ENCODE data around the gene TNS3. TPM values are rescaled to one million over a fixed set of nuclear protein-coding genes. Genes with fewer than 3 reads are reported as not detected.
"Not testable (repeated sequence)": the region's sequence is repeated elsewhere in the genome, so short reads cannot be mapped to it uniquely, and the experiment has no call there.

Gene TNS3
- total RNA-seq, 1 experiment from 2014 or later = 9.5 TPM

- Histone ChIP-seq H3K23me2 (ENCODE audit: insufficient read length, low read depth, low read length, poor library complexity, severe bottlenecking) (peaks cover 4% of the 10 kb centered on the region), H2BK12ac (ENCODE audit: insufficient read length, low read depth, low read length) (no peak overlapping the region), H3K4ac (ENCODE audit: low read depth, low read length) (no peak overlapping the region), H2BK5ac (ENCODE audit: insufficient read length, low read length) (no peak overlapping the region), H3K14ac (ENCODE audit: insufficient read depth, low read length) (no peak overlapping the region), H3K9ac (ENCODE audit: extremely low read depth, insufficient read length, low read length) (no peak overlapping the region), H4K20me1 (ENCODE audit: control insufficient read depth, insufficient read depth, insufficient read length) (no peaks in the 10 kb centered on the region), H4K8ac (replicated peaks; ENCODE audit: insufficient read length, low read depth, low read length) (no peak overlapping the region), H3K79me1 (ENCODE audit: insufficient read depth, low read depth, low read length, poor library complexity, severe bottlenecking) (no peaks in the 10 kb centered on the region), H2AK5ac (ENCODE audit: insufficient read length, low read length) (no peak overlapping the region), H3T11ph (ENCODE audit: low read length) (no peak overlapping the region), H4K5ac (ENCODE audit: insufficient read length, low read depth, low read length) (no peak overlapping the region), H3K9me3 (ENCODE audit: control insufficient read depth, low read depth, low read length) (no peaks in the 10 kb centered on the region), H3K23ac (ENCODE audit: insufficient read length, low read depth, low read length) (no peak overlapping the region), H3K4me2 (ENCODE audit: insufficient read depth, insufficient read length, low read length) (no peak overlapping the region), H4K91ac (ENCODE audit: insufficient read length, low read depth, low read length) (no peak overlapping the region), H2AFZ (ENCODE audit: low read length) (no peak overlapping the region), H2BK15ac (ENCODE audit: low read depth, low read length) (no peak overlapping the region), H3K27ac (ENCODE audit: insufficient read length, low read depth, low read length) (no peak overlapping the region), H2BK20ac (ENCODE audit: low read depth, low read length, poor library complexity, severe bottlenecking) (no peak overlapping the region), H3K18ac (ENCODE audit: insufficient read length, low read depth, low read length) (no peak overlapping the region), H3K56ac (ENCODE audit: insufficient read length, low read depth, low read length) (no peak overlapping the region), H3K4me1 (ENCODE audit: insufficient read depth, low read length) (peaks cover 9% of the 10 kb centered on the region; the same call in 1 of the 2 replicates), H3K79me2 (ENCODE audit: insufficient read depth, low read length) (no peaks in the 10 kb centered on the region), H3K27me3 (ENCODE audit: insufficient read depth, low read length) (peaks cover 4% of the 10 kb centered on the region; the same call in 1 of the 2 replicates), H2BK120ac (ENCODE audit: low read depth, low read length, poor library complexity, severe bottlenecking) (no peak overlapping the region)
- H3K4me3 Mint-ChIP-seq = no peak overlapping the region
- peaks cover 50% of the 10 kb centered on the region for H3K27me3 Mint-ChIP-seq (ENCODE audit: low read depth)
- peak overlapping the region in 1 of 3 experiments; percentile 17; a peak in 1 of 7 replicates for H3K27ac Mint-ChIP-seq
- WGBS (ENCODE audit: extremely low coverage, insufficient read length, low lambda C conversion rate) = no CpG with 5 or more reads among the region's 3 CpGs
- H3K36me3 Mint-ChIP-seq (ENCODE audit: insufficient read depth in 1 of 3, low read depth in 3 of 3) = peaks cover 0 to 6% (median 0%) of the 10 kb centered on the region in 3 experiments; a peak in 3 of 7 replicates
- H3K4me1 Mint-ChIP-seq = peaks cover 30 to 36% of the 10 kb centered on the region in 2 experiments
- no peak for DNase-seq
- peaks cover 6% of the 10 kb centered on the region in 2 experiments for H3K9me3 Mint-ChIP-seq
- TF ChIP-seq, protein P1, sequence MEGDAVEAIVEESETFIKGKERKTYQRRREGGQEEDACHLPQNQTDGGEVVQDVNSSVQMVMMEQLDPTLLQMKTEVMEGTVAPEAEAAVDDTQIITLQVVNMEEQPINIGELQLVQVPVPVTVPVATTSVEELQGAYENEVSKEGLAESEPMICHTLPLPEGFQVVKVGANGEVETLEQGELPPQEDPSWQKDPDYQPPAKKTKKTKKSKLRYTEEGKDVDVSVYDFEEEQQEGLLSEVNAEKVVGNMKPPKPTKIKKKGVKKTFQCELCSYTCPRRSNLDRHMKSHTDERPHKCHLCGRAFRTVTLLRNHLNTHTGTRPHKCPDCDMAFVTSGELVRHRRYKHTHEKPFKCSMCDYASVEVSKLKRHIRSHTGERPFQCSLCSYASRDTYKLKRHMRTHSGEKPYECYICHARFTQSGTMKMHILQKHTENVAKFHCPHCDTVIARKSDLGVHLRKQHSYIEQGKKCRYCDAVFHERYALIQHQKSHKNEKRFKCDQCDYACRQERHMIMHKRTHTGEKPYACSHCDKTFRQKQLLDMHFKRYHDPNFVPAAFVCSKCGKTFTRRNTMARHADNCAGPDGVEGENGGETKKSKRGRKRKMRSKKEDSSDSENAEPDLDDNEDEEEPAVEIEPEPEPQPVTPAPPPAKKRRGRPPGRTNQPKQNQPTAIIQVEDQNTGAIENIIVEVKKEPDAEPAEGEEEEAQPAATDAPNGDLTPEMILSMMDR (conservative IDR thresholded peaks at IDR 0.05) = no peak
Measured at GRCh38 chr7:47586925-47587324, 5.0 kb upstream of the TNS3 start.

- not testable (repeated sequence) for H3K23ac ChIP-seq (ENCODE audit: insufficient read length, low read depth, low read length); H3K4me2 ChIP-seq (ENCODE audit: insufficient read depth, insufficient read length, low read length); H3K9ac ChIP-seq (ENCODE audit: extremely low read depth, insufficient read length, low read length); H3K36me3 Mint-ChIP-seq (ENCODE audit: insufficient read depth in 1 of 3, low read depth in 3 of 3); H3K79me1 ChIP-seq (ENCODE audit: insufficient read depth, low read depth, low read length, poor library complexity, severe bottlenecking); H3K27me3 ChIP-seq (ENCODE audit: insufficient read depth, low read length); H2AK5ac ChIP-seq (ENCODE audit: insufficient read length, low read length); H3K14ac ChIP-seq (ENCODE audit: insufficient read depth, low read length); H3K9me3 ChIP-seq (ENCODE audit: control insufficient read depth, low read depth, low read length); H3K4ac ChIP-seq (ENCODE audit: low read depth, low read length); H2BK15ac ChIP-seq (ENCODE audit: low read depth, low read length); H3K18ac ChIP-seq (ENCODE audit: insufficient read length, low read depth, low read length); DNase-seq; H4K91ac ChIP-seq (ENCODE audit: insufficient read length, low read depth, low read length); H2AFZ ChIP-seq (ENCODE audit: low read length); H4K8ac ChIP-seq (replicated peaks; ENCODE audit: insufficient read length, low read depth, low read length); H4K20me1 ChIP-seq (ENCODE audit: control insufficient read depth, insufficient read depth, insufficient read length); H3K4me1 ChIP-seq (ENCODE audit: insufficient read depth, low read length); H3K23me2 ChIP-seq (ENCODE audit: insufficient read length, low read depth, low read length, poor library complexity, severe bottlenecking); H3K4me3 Mint-ChIP-seq; H2BK12ac ChIP-seq (ENCODE audit: insufficient read length, low read depth, low read length); H3K9me3 Mint-ChIP-seq; H4K5ac ChIP-seq (ENCODE audit: insufficient read length, low read depth, low read length); H2BK120ac ChIP-seq (ENCODE audit: low read depth, low read length, poor library complexity, severe bottlenecking); H2BK5ac ChIP-seq (ENCODE audit: insufficient read length, low read length); H3K56ac ChIP-seq (ENCODE audit: insufficient read length, low read depth, low read length); H3K27ac ChIP-seq (ENCODE audit: insufficient read length, low read depth, low read length); H3K79me2 ChIP-seq (ENCODE audit: insufficient read depth, low read length); H3T11ph ChIP-seq (ENCODE audit: low read length); H2BK20ac ChIP-seq (ENCODE audit: low read depth, low read length, poor library complexity, severe bottlenecking); H3K27ac Mint-ChIP-seq
- H3K4me1 Mint-ChIP-seq = peaks cover 23 to 30% of the 10 kb centered on the region in 2 experiments
- H3K27me3 Mint-ChIP-seq (ENCODE audit: low read depth) = peaks cover 54% of the 10 kb centered on the region
- no CpG with 5 or more reads among the region's 7 CpGs for WGBS (ENCODE audit: extremely low coverage, insufficient read length, low lambda C conversion rate)
Measured at GRCh38 chr7:47586161-47586670, 4.3 kb upstream of the TNS3 start.
